ENCODE data around the gene CABP7.

DNA sequence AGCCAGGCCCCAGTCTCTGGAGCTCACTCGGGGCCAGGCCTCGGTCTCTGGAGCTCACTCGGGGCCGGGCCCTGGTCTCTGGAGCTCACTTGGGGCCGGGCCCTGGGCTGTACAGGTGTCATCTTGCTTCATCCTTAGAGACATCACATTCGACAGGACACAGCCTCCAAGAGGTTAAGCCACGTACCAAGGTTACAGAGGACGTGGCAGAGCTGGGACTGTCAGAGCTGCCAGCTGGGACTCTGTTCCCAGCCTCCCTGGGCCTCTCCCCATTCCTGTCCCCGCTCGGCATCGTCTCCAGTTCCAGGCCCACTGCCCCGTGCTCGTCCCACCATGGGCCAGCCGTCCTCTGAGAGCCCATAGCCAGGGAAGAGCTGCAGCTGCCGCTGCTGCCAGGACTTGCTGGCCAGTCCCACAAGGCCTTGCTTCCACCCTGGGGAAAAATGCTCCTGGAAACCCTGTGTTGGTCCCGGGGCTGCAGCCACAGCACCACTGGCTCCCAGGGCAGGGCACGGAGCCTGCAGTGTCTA lies 19.6 kb downstream of the CABP7 start:
- no peak for TF ChIP-seq EZH2 (IDR thresholded peaks at IDR 0.05)
- no peak for TF ChIP-seq POLR2AphosphoS5 (IDR thresholded peaks at IDR 0.05; ENCODE audit: borderline replicate concordance, low read depth, low read length)
